ENCODE data around the gene BASP1. TPM values are rescaled to one million over a fixed set of nuclear protein-coding genes. Genes with fewer than 3 reads are reported as not detected.

Gene BASP1
- total RNA-seq, 1 experiment from 2014 or later: 0.34 TPM

- POLR2A ChIA-PET: no interaction called here
- H3K4me2 ChIP-seq (ENCODE audit: low read length): no peak overlapping the region
Observed at GRCh38 chr5:17267106-17267505, 49.7 kb downstream of the BASP1 start.

More at GRCh38 chr5:17267106-17267505, 49.7 kb downstream of the BASP1 start:
- Histone ChIP-seq H4K20me1 (ENCODE audit: insufficient read depth) (no peaks in the 10 kb centered on the region), H2AFZ (ENCODE audit: low read depth, low read length, poor library complexity, severe bottlenecking) (no peak overlapping the region), H3K9me3 (ENCODE audit: control insufficient read depth in 1 of 2, insufficient read depth in 1 of 2, low read depth in 1 of 2, low read length in 2 of 2) (no peaks in the 10 kb centered on the region), H3K36me3 (ENCODE audit: control insufficient read depth in 1 of 2, insufficient read depth in 2 of 2, low read length in 2 of 2) (no peaks in the 10 kb centered on the region), H3K4me3 (replicated peaks in 1 of 2; ENCODE audit: low read depth in 1 of 2, low read length in 2 of 2) (no peak overlapping the region), H3K9me2 (ENCODE audit: insufficient read depth) (no peaks in the 10 kb centered on the region), H3K79me2 (ENCODE audit: insufficient read depth, low read length) (no peaks in the 10 kb centered on the region), H3K9ac (ENCODE audit: low read length) (no peak overlapping the region), H3K27ac (ENCODE audit: low read depth, low read length) (no peak overlapping the region), H3K27me3 (ENCODE audit: insufficient read depth, low read length) (peaks cover 6% of the 10 kb centered on the region; the same call in 1 of the 2 replicates), H3K4me1 (ENCODE audit: control insufficient read depth in 1 of 2, insufficient read depth in 2 of 2, low read length in 2 of 2) (no peaks in the 10 kb centered on the region)
- no TSS peak for BruUV-seq (replicated peaks)
- no peak for ATAC-seq
- no peak for DNase-seq (ENCODE audit: low read depth, low spot score)
- intact Hi-C loops (cut with micrococcal nuclease): no loop called here
- ChIA-PET RAD21 (ENCODE audit: low non-redundant PET in 1 of 2, low total read pairs in 2 of 2, uncharacterized antibody in 2 of 2, unreplicated experiment in 2 of 2) (no interaction called here), CTCF (no interaction called here)
- TF ChIP-seq EGR1 (IDR thresholded peaks at IDR 0.05; ENCODE audit: low read depth): no peak
- TF ChIP-seq SRF (IDR thresholded peaks at IDR 0.05; ENCODE audit: low read depth): no peak
- no peak for TF ChIP-seq CEBPB (IDR thresholded peaks at IDR 0.05; ENCODE audit: low read depth)
- TF ChIP-seq REST (IDR thresholded peaks at IDR 0.05; ENCODE audit: low read depth): no peak
- TF ChIP-seq ELF1 (IDR thresholded peaks at IDR 0.05; ENCODE audit: borderline replicate concordance, low read depth): no peak
